Right lung (tissue), 10 donors: ENCODE results near the gene GASK1B. TPM values are rescaled to one million over a fixed set of nuclear protein-coding genes. Genes with fewer than 3 reads are reported as not detected.

ENCODE experiments used
- DNase-seq, 2 donors: peaks; one replicate each; pipeline ENCODE4 v3.0.0-alpha.2; 2013
- long read RNA-seq, 8 donors: transcript quantifications; one replicate each; lab custom pipeline, GENCODE V29; 2026
- polyA plus RNA-seq, 5 donors: library from polyadenylated mRNA; unstranded; fragments of 120-200 nt; gene quantifications; one replicate each; pipeline versions ENCODE4 v1.2.1 to v1.2.3, GENCODE V29; 2013; ENCODE audit warnings: inconsistent platforms in 1 of 5, low replicate concordance in 1 of 5; ENCODE audit not compliant: insufficient read length in 5 of 5, insufficient read depth in 1 of 5

GASK1B gene
- 10 to 100 TPM; 15.4 to 27.9 (median 25.9) TPM for polyA plus RNA-seq
- long read RNA-seq, donor 1, full-length matches to known transcripts = 1 of 1 reads
- long read RNA-seq, donor 1, partial matches to known transcripts = 0 of 1 reads
- long read RNA-seq, donor 1, other reads (novel, unspliced or antisense) = 0 of 1 reads
- long read RNA-seq, donor 2, full-length matches to known transcripts = 2 of 2 reads
- long read RNA-seq, donor 2, partial matches to known transcripts = 0 of 2 reads
- long read RNA-seq, donor 2, other reads (novel, unspliced or antisense) = 0 of 2 reads
- long read RNA-seq, donor 3, full-length matches to known transcripts = 2 of 2 reads
- long read RNA-seq, donor 3, partial matches to known transcripts = 0 of 2 reads
- long read RNA-seq, donor 3, other reads (novel, unspliced or antisense) = 0 of 2 reads
- long read RNA-seq, donor 4 = 0 reads
- long read RNA-seq, donor 5, full-length matches to known transcripts = 1 of 6 reads
- long read RNA-seq, donor 5, partial matches to known transcripts = 5 of 6 reads
- long read RNA-seq, donor 5, other reads (novel, unspliced or antisense) = 0 of 6 reads
- long read RNA-seq, donor 6, full-length matches to known transcripts = 2 of 2 reads
- long read RNA-seq, donor 6, partial matches to known transcripts = 0 of 2 reads
- long read RNA-seq, donor 6, other reads (novel, unspliced or antisense) = 0 of 2 reads
- long read RNA-seq, donor 7 = 0 reads
- long read RNA-seq, donor 8 = 0 reads

DNA sequence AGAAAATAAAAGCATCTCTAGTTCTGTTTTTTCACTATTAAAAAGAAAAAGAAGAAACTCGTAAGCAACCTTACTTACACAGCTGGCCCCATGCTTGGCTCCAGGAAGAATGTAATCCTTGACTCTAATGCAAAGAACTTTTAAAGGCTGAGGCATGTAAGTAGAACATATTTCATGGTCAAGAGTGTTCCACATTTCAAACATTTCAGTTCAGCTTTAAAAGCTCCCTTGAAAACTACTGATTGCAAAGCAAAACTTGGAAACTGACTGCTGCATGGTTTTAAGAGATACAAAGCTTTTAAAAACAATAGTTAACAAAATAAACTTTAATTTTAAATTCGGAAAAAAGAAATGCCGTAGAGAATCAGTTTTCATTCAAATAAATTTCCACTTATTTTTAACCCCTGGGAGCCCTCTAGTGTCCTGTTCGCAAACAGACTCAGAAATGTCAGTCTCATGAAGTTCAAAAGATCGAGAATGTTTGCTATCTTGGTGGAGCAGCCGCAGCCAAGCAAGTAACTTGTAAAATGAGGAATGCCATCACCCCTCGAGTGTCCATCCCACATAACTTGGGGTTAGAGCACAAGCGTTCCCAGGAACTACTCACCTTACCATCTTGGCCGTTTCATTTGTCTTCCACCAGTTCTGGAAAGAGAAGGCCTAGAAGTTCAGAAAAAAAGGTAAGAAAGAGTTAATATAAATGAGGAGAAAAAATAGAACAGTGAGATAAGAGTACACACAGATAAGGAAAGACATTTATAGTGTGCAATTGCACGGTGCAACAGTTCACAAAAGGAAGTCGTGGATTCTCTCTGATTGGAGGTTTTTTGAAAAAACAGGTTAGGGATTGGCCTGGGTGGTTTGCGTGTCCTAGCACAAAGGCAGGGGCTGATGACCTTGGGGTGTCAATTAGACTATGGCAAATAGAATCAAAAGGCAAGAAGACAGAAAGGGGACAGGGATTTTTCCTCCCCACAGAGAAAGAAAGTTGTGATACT lies at the start of gene GASK1B:
TSS of gene GASK1B (minus strand) at position 765 of the 998 bp plus-strand sequence. CDS start 1,650 bp downstream, outside the sequence.
- peak in 1 of 2 donors; percentile 32 for DNase-seq

- DNase-seq = no peak
Measured at GRCh38 chr4:158219623-158220022, 46.8 kb upstream of the GASK1B start.

DNA sequence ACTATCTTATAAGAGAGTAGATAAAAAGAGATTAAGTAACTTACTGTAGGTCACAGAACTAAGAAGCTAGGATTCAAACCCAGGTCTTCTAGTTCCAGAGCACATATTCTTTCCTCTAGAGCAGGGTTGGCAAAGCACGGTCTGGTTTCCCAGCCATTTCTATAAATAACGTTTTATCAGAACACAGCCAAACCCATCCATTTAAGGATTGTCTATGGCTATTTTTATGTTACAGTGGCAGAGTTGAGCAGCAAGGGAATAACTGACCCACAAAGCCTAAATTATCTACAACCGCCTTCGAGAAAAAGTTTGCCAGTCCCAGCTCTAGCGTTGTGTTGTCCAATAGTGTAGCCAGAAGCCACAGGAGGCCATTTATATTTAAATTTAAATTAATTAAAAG lies 44.9 kb upstream of the GASK1B start:
- DNase-seq = no peak

GRCh38 chr4:158214856-158215255 lies 42.0 kb upstream of the GASK1B start:
- no peak for DNase-seq

DNA sequence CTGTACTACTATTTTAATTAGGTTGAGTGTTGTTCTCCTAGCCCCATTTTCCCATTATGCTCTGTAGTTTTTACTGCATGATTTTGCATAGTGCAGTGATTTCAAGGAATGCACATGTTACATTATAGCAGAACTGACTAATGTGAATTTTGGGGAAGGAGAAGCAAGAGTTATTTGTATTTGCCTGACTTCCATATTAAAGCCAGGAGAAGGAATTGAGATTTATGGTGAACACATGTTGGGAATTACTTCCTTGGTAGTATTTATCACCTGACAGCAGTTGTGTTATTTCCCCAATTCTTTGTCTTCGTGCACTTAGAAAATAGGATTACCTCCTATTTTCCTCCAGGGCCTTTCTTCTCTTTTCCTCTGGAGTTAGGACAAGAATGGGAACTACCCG lies 40.6 kb upstream of the GASK1B start:
- DNase-seq = no peak

DNA sequence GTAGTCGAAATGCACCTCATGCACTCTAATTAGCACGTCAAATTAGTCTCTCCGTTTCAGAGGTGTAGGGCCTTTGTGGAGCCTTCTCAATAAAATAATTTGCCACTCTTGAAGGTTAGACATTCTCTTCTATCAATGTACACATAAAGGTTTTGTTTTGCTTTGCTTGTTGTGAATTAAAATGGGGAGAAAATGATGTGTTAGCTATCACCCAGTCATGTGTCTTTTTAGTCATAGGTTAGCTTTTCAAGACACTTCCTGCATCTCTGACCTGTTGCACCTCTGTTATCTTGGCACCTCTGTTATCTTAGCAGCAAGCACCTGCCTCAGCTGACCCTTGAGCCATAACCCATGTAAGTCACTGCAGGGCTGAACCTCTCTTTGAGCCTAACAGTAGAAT lies 38.4 kb upstream of the GASK1B start:
- DNase-seq = no peak

GRCh38 chr4:158209825-158210807 lies 37.3 kb upstream of the GASK1B start, which contains the start of gene TMEM144:
TSS of gene TMEM144 (plus strand) at chr4:158210486. CDS start at chr4:158212668, 2,182 bp downstream.
- DNase-seq = peak; percentile 68 to 76

- no peak for DNase-seq
Measured at GRCh38 chr4:158208963-158209640, 36.3 kb upstream of the GASK1B start.

DNA sequence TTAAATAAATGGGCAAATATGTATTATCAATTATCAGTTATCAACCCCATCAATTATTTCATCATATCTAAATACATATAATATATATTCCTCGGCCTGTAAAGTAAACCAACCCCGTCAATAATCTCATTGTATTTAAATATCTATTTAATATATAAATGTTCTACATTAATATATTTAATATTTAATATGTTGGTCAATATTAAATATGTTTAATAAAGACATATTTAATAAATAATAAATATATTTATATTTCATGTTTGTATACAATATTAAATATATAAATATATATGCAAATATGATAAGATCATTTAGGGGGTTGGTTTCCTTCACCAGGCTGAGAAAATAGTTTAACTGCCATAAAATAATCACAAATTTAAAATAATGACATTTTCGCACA lies 31.1 kb upstream of the GASK1B start:
- no peak for DNase-seq

- no peak for DNase-seq
Measured at GRCh38 chr4:158203436-158203835, 30.6 kb upstream of the GASK1B start.

DNA sequence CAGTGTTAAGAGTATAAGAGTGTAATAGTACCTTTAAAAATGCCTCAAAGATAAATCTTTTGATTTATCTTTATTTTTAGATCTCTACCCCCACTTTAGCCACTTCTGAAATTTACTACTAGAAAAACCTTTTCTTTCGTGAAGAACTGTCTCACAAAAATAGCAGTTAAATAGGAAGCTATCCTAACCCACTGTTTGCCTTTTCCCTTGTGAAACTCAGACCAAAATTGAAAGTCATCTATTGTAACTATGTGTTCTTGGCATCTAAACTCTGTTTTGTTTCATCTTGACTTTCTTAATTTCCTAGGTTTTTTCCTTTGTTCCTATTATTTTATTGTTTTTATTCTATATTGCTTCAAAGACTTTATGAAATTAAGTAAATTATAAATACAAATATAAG lies 29.7 kb upstream of the GASK1B start:
- no peak for DNase-seq

DNA sequence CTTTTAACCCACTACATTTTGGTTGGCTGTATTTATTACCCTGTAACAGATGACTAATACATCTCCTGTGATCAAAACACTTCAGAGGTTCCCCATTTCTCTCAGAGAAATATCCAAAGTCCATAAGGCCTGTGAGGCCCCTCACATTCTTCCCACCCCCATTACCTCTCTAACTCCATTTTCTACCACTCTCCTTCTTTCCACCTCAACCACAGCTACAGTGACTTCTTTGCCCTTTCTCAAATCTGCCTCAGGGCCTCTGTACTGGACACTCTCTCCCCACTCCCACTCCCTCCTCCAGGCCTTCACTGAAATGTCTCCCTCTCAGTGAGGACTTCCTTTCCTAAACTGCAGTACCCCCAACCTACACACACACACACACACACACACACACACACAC lies 29.1 kb upstream of the GASK1B start:
- DNase-seq = no peak

DNA sequence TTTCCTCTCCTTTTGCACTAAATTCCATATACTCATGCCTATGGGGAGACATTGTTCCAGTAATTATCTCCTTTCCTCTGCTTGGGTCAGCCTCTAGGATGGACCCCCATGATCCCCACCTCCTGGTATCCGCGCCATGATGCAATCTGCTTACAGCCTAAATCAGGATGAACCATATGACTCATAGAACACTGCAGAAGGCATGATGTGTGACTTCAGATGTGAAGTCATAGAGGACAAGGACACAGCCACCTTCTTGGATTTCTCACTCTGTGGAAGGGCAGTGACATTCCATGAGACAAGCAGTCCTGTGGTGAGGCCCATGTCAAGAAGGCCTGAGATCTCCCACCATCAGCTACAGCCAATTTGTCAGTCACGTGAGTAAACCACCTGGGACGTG lies 28.5 kb upstream of the GASK1B start:
- DNase-seq = no peak

- DNase-seq = no peak
Measured at GRCh38 chr4:158200214-158200613, 27.4 kb upstream of the GASK1B start.

DNA sequence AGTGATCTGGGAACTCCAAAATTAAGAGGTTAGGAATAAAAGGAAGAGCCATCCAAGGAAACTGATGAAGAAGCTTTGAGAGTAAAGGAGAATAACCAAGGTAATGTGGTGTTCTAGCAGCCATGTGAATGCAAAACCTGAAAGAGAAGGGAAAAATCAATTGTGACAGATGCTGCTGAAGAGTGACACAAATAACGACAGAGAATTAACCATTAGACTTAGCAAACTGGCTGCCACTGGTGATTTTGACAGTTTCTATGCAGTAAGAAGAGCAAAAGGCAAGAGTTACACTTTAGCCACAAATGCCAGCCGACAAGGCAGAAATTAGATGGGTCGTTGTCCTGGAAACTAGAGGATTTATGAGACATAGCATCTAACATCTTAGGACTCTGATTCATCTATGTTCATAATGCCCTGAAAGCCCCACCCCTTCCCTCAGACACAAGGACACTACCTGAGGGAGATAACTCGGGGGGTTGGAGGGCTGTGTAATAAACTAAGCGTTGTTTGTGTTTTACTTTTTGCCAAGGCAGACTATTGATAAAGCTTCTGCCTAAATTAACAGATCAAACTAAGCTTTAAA lies 24.5 kb upstream of the GASK1B start:
- DNase-seq = no peak

DNA sequence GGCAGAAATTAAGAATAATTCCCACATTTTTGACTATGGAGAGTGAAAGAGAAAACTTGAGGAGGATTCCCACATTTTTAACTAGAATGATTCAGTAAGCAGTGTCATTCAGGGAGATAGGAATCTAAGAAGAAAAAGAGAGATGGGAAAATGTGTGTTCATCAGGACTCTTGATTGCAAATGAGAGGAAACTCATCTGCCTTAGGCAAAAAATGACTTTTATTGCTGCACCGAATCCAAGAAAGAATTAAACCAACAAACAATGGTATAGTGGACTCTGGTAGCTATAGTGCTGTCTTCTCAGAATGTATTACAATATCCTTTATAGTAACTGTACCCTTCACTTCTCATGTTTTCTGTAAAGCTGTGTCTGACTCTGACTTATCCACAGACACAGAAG lies 22.5 kb upstream of the GASK1B start:
- DNase-seq = no peak

DNA sequence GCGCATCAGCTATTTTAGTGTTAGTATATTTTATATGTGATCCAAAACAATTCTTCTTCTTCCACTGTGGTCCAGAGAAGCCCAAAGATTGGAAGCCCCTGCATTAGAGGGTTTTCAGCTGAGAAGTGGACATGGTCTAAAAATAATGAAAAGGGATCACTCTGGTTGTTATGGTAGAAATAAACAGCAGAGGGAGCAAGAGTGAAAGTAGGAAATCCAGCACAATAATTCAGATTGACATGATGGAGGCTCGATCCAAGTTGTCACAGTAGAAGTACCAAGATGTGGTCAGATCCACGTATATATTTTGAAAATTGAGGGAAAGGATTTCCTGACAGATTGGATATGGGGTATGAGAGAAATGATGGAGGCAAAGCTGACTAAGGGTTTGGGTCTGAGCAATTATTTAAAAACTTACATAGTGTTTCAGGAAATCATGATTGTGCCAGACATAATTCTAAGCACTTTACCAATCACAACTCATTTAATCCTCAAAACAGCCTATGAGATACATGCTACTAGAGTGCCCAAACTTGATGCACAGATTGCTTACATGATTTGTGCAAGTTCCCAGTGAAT lies 20.4 kb upstream of the GASK1B start:
- DNase-seq = no peak

DNA sequence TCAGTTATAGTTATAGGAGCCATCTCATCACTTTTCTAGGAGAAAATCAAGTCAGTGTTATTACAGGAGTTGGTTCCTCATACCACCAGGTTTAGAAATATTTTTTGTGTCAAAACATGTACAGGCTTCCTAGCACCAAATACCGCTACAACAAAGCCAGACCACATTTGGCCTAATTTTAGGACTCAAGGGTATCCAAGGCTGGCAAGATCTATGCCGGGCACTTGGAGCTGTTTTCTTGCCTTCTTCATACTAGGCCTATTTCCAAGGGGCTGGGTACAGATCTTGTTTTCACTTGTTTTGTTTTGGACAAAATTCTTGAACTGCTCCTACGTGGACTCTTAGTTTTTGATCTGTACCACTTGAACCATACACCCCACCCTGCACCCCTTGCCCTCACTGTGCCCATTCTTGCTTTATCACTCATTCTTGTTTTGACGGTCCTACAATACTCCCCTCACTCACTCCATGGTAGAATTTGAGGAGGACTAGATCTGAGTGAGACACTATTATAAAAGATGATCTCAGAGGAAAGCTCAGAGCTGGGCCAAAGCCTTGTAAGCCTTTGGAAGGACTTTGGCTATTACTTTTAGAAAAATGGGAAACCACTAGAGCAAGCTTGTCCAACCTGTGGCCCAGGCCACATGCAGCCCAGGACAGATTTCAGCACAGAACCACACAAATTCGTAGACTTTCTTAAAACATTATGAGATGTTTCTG lies 19.8 kb upstream of the GASK1B start:
- DNase-seq = no peak
